KMS-11 (cell line): ENCODE measurements around the gene GPI.

Source experiments
- H2AFZ ChIP-seq: fragments of 200-600 bp; sonication (generic); 2 replicates; pipeline ENCODE4 v1.6.1; 2016; ENCODE audit warnings: antibody characterized with exemption, mixed run types, low read depth
- H3K27ac ChIP-seq: fragments of 200-600 bp; sonication (generic); 2 replicates; pipeline ENCODE4 v1.6.1; 2016; ENCODE audit warnings: mild to moderate bottlenecking, mixed run types
- H3K27me3 ChIP-seq: fragments of 200-600 bp; sonication (generic); 2 replicates; pipeline ENCODE4 v1.6.1; 2017; ENCODE audit warnings: mild to moderate bottlenecking, low read depth, mixed run types, moderate library complexity; ENCODE audit not compliant: insufficient read depth
- H3K36me3 ChIP-seq: fragments of 200-600 bp; sonication (generic); 2 replicates; pipeline ENCODE4 v1.6.1; 2017; ENCODE audit warnings: mild to moderate bottlenecking, mixed run types; ENCODE audit not compliant: insufficient read depth
- H3K4me1 ChIP-seq: fragments of 200-600 bp; sonication (generic); 2 replicates; pipeline ENCODE4 v1.6.1; 2016; ENCODE audit warnings: mild to moderate bottlenecking, low read depth, mixed run types; ENCODE audit not compliant: poor library complexity, severe bottlenecking
- H3K4me2 ChIP-seq: fragments of 200-600 bp; sonication (generic); 2 replicates; pipeline ENCODE4 v1.7.0; 2016; ENCODE audit warnings: mild to moderate bottlenecking, mixed run types
- H3K4me3 ChIP-seq: fragments of 200-600 bp; sonication (generic); IDR thresholded peaks from 2 replicates; pipeline ENCODE4 v1.6.1; 2017; ENCODE audit warnings: low read depth, low read length, mixed read lengths; ENCODE audit not compliant: insufficient read depth
- H3K79me2 ChIP-seq: fragments of 200-600 bp; sonication (generic); 2 replicates; pipeline ENCODE4 v1.6.1; 2016; ENCODE audit warnings: low read depth, mixed run types; ENCODE audit not compliant: insufficient read depth
- H3K9ac ChIP-seq: fragments of 200-600 bp; sonication (generic); 2 replicates; pipeline ENCODE4 v1.6.1; 2016; ENCODE audit warnings: mild to moderate bottlenecking, mixed run types
- H4K20me1 ChIP-seq: fragments of 200-600 bp; sonication (generic); 2 replicates; pipeline ENCODE4 v1.6.1; 2016; ENCODE audit warnings: mild to moderate bottlenecking, mixed run types; ENCODE audit not compliant: insufficient read depth
- CTCF ChIP-seq: fragments of 200-600 bp; sonication (generic); conservative IDR thresholded peaks from 2 replicates; pipeline ENCODE4 v1.6.1; 2017; ENCODE audit warnings: low read depth, mild to moderate bottlenecking, antibody characterized with exemption, low read length, moderate library complexity, mixed read lengths

Gene GPI

GRCh38 chr19:34355201-34355600 lies 9.8 kb upstream of the GPI start:
- no peaks in the 10 kb centered on the region for H3K36me3 ChIP-seq
- peaks cover 2% of the 10 kb centered on the region for H3K4me1 ChIP-seq
- H3K79me2 ChIP-seq = no peaks in the 10 kb centered on the region
- H3K27ac ChIP-seq = no peak overlapping the region
- no peak overlapping the region for H2AFZ ChIP-seq
- H3K4me3 ChIP-seq = no peak overlapping the region
- no peak for TF ChIP-seq CTCF
- H3K4me2 ChIP-seq = no peak overlapping the region
- no peaks in the 10 kb centered on the region for H4K20me1 ChIP-seq
- H3K27me3 ChIP-seq = no peaks in the 10 kb centered on the region
- no peak overlapping the region for H3K9ac ChIP-seq

DNA sequence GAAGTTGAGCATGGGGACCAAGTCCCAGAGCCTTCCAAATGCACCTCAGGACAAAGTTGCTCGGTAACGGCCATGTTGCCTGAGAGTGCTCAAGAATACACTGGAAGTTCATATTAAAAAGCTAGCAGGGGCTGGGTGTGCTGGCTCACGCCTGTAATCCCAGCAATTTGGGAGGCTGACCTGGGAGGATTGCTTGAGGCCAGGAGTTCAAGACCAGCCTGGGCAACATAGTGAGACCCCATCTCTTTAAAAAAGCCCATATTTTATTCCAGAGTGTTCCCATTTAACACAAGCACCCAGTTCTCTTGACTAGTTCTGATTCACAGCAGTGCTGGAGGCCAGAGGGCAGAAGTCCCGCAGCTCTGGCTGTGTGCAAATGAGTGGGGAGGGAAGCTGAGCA lies 8.1 kb upstream of the GPI start:
- no peak for TF ChIP-seq CTCF
- H3K27ac ChIP-seq = no peak overlapping the region
- no peak overlapping the region for H3K4me2 ChIP-seq
- H2AFZ ChIP-seq = no peak overlapping the region
- H4K20me1 ChIP-seq = no peaks in the 10 kb centered on the region
- H3K36me3 ChIP-seq = no peaks in the 10 kb centered on the region
- H3K27me3 ChIP-seq = no peaks in the 10 kb centered on the region
- no peaks in the 10 kb centered on the region for H3K4me1 ChIP-seq
- no peaks in the 10 kb centered on the region for H3K79me2 ChIP-seq
- H3K4me3 ChIP-seq = no peak overlapping the region
- H3K9ac ChIP-seq = no peak overlapping the region

GRCh38 chr19:34357431-34357830 lies 7.6 kb upstream of the GPI start:
- H2AFZ ChIP-seq = no peak overlapping the region
- no peaks in the 10 kb centered on the region for H3K79me2 ChIP-seq
- H3K27ac ChIP-seq = no peak overlapping the region
- no peaks in the 10 kb centered on the region for H4K20me1 ChIP-seq
- H3K4me3 ChIP-seq = no peak overlapping the region
- H3K36me3 ChIP-seq = no peaks in the 10 kb centered on the region
- H3K9ac ChIP-seq = no peak overlapping the region
- no peaks in the 10 kb centered on the region for H3K4me1 ChIP-seq
- H3K4me2 ChIP-seq = no peak overlapping the region
- H3K27me3 ChIP-seq = no peaks in the 10 kb centered on the region
- TF ChIP-seq CTCF = no peak

DNA sequence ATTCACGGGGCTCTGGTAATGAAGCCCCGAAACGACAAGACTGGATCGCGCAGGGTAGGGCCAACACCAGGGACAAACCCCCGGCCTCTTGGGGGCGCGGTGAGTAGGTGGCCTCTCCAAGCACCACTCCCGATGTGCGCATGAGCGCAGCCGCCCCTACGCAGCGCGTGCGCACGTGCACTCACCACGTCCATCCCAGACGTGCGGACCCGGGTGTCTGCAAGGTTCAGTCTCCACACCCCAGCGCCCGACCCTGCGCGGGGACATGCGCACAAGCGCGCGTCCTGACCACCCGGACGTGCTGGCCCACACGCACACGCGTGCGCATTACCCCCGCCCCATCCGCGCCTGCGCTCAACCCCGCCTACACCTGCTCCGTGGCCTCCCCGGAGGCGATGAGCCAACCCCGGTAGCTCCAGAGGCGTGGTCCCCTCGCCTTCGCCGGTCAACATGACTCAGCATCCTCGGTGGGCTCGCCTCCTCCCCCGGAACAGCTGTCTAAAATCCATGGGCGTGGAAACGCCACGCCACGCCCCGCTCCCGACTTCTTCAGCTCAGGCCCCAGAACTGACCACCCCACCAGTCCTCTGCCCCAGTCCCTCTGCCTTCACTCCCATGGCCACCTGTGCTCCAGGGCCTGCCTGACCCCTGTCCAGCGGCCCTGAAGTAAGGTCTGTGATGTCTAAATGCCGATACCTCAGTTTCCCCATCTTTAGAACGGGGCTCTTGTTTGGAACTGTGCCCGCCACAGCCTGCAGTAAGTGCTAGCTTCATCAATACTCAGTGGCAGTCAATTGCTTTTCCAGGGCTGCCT lies 5.6 kb upstream of the GPI start:
- no peaks in the 10 kb centered on the region for H3K27me3 ChIP-seq
- peaks cover 2% of the 10 kb centered on the region for H3K4me1 ChIP-seq
- no peaks in the 10 kb centered on the region for H3K79me2 ChIP-seq
- peak overlapping the region; percentile 35; the same call in 1 of the 2 replicates for H2AFZ ChIP-seq
- H4K20me1 ChIP-seq = no peaks in the 10 kb centered on the region
- TF ChIP-seq CTCF = peak; percentile 3; the same call in 1 of the 2 replicates
- peak overlapping the region; percentile 53; the same call in 1 of the 2 replicates for H3K27ac ChIP-seq
- peak overlapping the region; percentile 50; the same call in 1 of the 2 replicates for H3K9ac ChIP-seq
- peak overlapping the region; percentile 62; the same call in 1 of the 2 replicates for H3K4me2 ChIP-seq
- no peak overlapping the region for H3K4me3 ChIP-seq
- no peaks in the 10 kb centered on the region for H3K36me3 ChIP-seq
